ENCODE results near the gene PRDM16.

Gene PRDM16

GRCh38 chr1:3275471-3276340 is 206.7 kb downstream of the PRDM16 start:
- no peaks in the 10 kb centered on the region for H3K4me1 ChIP-seq (ENCODE audit: insufficient read depth, low read length)
- H3K9ac ChIP-seq (ENCODE audit: low read depth, low read length) = no peak overlapping the region
- TF ChIP-seq, protein P1, sequence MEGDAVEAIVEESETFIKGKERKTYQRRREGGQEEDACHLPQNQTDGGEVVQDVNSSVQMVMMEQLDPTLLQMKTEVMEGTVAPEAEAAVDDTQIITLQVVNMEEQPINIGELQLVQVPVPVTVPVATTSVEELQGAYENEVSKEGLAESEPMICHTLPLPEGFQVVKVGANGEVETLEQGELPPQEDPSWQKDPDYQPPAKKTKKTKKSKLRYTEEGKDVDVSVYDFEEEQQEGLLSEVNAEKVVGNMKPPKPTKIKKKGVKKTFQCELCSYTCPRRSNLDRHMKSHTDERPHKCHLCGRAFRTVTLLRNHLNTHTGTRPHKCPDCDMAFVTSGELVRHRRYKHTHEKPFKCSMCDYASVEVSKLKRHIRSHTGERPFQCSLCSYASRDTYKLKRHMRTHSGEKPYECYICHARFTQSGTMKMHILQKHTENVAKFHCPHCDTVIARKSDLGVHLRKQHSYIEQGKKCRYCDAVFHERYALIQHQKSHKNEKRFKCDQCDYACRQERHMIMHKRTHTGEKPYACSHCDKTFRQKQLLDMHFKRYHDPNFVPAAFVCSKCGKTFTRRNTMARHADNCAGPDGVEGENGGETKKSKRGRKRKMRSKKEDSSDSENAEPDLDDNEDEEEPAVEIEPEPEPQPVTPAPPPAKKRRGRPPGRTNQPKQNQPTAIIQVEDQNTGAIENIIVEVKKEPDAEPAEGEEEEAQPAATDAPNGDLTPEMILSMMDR (IDR thresholded peaks at IDR 0.05; ENCODE audit: borderline replicate concordance, extremely low read depth, low read length, poor library complexity, severe bottlenecking) = no peak
- no peak for TF ChIP-seq EZH2 (IDR thresholded peaks at IDR 0.05; ENCODE audit: borderline replicate concordance, low read depth, low read length, severe bottlenecking)
- H3K9me3 ChIP-seq (ENCODE audit: insufficient read depth, low read length, severe bottlenecking) = no peaks in the 10 kb centered on the region
- no peak for ATAC-seq (ENCODE audit: insufficient read depth, low read depth)
- H4K20me1 ChIP-seq (ENCODE audit: insufficient read depth, low read length) = peaks cover 3% of the 10 kb centered on the region; the same call in 1 of the 2 replicates
- no peak overlapping the region for H3K4me2 ChIP-seq (ENCODE audit: insufficient read depth, low read length)
- no peaks in the 10 kb centered on the region for H3K79me2 ChIP-seq (ENCODE audit: insufficient read depth, low read length)
- no peak overlapping the region for H3K4me3 ChIP-seq (ENCODE audit: low read depth in 1 of 2, low read length in 2 of 2)
- no peaks in the 10 kb centered on the region for H3K27me3 ChIP-seq (ENCODE audit: insufficient read depth, low read length, poor library complexity)
- H2AFZ ChIP-seq (ENCODE audit: low read depth, low read length) = no peak overlapping the region
- no peaks in the 10 kb centered on the region for H3K36me3 ChIP-seq (ENCODE audit: insufficient read depth, low read length)
- DNase-seq = no peak
- no peak overlapping the region for H3K27ac ChIP-seq (ENCODE audit: low read length)

GRCh38 chr1:3276341-3276800 is 207.4 kb downstream of the PRDM16 start:
- Histone ChIP-seq H3K4me1 (ENCODE audit: insufficient read depth, low read length) (no peaks in the 10 kb centered on the region), H3K4me3 (ENCODE audit: low read depth in 1 of 2, low read length in 2 of 2) (no peak overlapping the region), H3K27me3 (ENCODE audit: insufficient read depth, low read length, poor library complexity) (no peaks in the 10 kb centered on the region), H3K4me2 (ENCODE audit: insufficient read depth, low read length) (no peak overlapping the region), H3K36me3 (ENCODE audit: insufficient read depth, low read length) (no peaks in the 10 kb centered on the region), H2AFZ (ENCODE audit: low read depth, low read length) (no peak overlapping the region), H4K20me1 (ENCODE audit: insufficient read depth, low read length) (peaks cover 3% of the 10 kb centered on the region; the same call in 1 of the 2 replicates), H3K9ac (ENCODE audit: low read depth, low read length) (no peak overlapping the region), H3K79me2 (ENCODE audit: insufficient read depth, low read length) (no peaks in the 10 kb centered on the region), H3K27ac (ENCODE audit: low read length) (no peak overlapping the region), H3K9me3 (ENCODE audit: insufficient read depth, low read length, severe bottlenecking) (no peaks in the 10 kb centered on the region)
- TF ChIP-seq, protein P1 (IDR thresholded peaks at IDR 0.05; ENCODE audit: borderline replicate concordance, extremely low read depth, low read length, poor library complexity, severe bottlenecking) = no peak
- no peak for TF ChIP-seq EZH2 (IDR thresholded peaks at IDR 0.05; ENCODE audit: borderline replicate concordance, low read depth, low read length, severe bottlenecking)
- ATAC-seq (ENCODE audit: insufficient read depth, low read depth) (no peak), DNase-seq (no peak)

DNA sequence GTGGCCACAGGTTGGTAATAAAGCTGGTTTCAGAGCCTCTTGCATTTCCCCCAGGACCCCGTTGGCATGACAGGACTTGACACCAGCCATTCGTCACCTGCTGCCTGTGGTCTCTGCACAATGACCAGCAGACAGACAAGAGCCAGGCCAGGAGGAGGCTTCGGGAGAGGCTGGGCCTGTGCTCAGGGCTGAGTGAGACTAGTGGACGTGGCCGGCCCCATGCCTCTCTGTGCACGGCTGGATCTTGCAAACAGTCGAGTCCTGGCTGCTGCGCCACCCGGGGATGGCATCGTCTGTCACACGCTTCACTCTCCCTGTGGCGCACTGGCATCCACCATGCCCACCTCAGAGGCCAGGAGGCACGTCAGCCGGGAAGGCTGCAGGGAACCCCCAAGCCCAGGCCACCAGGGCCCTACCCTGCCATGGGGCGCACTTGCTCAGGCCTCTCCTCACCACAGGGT is 208.0 kb downstream of the PRDM16 start:
- peaks cover 3% of the 10 kb centered on the region; the same call in 1 of the 2 replicates for H4K20me1 ChIP-seq (ENCODE audit: insufficient read depth, low read length)
- no peaks in the 10 kb centered on the region for H3K27me3 ChIP-seq (ENCODE audit: insufficient read depth, low read length, poor library complexity)

More for the DNA sequence above, 208.0 kb downstream of the PRDM16 start:
- TF ChIP-seq, protein P1 (IDR thresholded peaks at IDR 0.05; ENCODE audit: borderline replicate concordance, extremely low read depth, low read length, poor library complexity, severe bottlenecking) = no peak
- Histone ChIP-seq H3K9me3 (ENCODE audit: insufficient read depth, low read length, severe bottlenecking) (no peaks in the 10 kb centered on the region), H3K9ac (ENCODE audit: low read depth, low read length) (no peak overlapping the region), H3K4me3 (ENCODE audit: low read depth in 1 of 2, low read length in 2 of 2) (no peak overlapping the region), H3K36me3 (ENCODE audit: insufficient read depth, low read length) (no peaks in the 10 kb centered on the region), H3K4me2 (ENCODE audit: insufficient read depth, low read length) (no peak overlapping the region), H3K4me1 (ENCODE audit: insufficient read depth, low read length) (no peaks in the 10 kb centered on the region), H3K79me2 (ENCODE audit: insufficient read depth, low read length) (no peaks in the 10 kb centered on the region), H2AFZ (ENCODE audit: low read depth, low read length) (no peak overlapping the region), H3K27ac (ENCODE audit: low read length) (no peak overlapping the region)
- ATAC-seq (ENCODE audit: insufficient read depth, low read depth) (no peak), DNase-seq (no peak)
